Measurements from ENCODE around the gene PTPRE. TPM values are rescaled to one million over a fixed set of nuclear protein-coding genes. Genes with fewer than 3 reads are reported as not detected.
A peak's percentile ranks its signal among the peaks of the same experiment; 100 is the strongest.

PTPRE gene
- total RNA-seq, 3 donors from 2014 or later, result 11.8 to 42.9 (median 25.6) TPM

- intact Hi-C loops (cut with DNase I; ENCODE audit: low total_unique reads), result no loop called here
- H3K4me1 ChIP-seq, result no peaks in the 10 kb centered on the region
- H3K27me3 ChIP-seq, result no peaks in the 10 kb centered on the region
- no peak for DNase-seq (ENCODE audit: low spot score in 2 of 2)
- no peak overlapping the region for H3K27ac ChIP-seq
- H3K36me3 ChIP-seq, result no peaks in the 10 kb centered on the region
- H3K4me3 ChIP-seq, result no peak overlapping the region
- TF ChIP-seq POLR2AphosphoS5 (IDR thresholded peaks at IDR 0.05), result no peak
- no peak for TF ChIP-seq CTCF (IDR thresholded peaks at IDR 0.05)
- no peak for TF ChIP-seq POLR2A (IDR thresholded peaks at IDR 0.05)
- H3K9me3 ChIP-seq, result no peaks in the 10 kb centered on the region
Observed at GRCh38 chr10:127915324-127915723, 8.4 kb downstream of the PTPRE start.

DNA sequence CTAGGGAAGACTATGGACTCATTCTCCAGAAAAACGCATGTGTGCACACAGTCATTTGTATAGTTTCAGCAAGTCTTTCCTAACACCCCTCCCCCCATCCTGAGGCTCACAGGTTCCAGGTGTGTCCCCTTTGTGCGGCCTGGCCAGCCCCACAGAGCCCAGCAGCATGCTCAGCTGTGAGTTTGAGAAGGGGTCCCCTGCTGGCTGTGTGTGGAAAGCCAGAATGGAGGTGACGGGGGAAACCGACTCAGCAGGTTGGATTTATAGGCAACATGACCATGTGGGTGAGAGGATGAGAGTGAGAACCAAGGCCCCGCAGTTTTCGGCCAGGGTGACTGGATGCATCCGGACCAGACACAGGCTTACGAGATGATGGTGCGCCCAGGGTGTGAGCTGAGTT is 9.9 kb downstream of the PTPRE start:
- no peak for TF ChIP-seq POLR2A (IDR thresholded peaks at IDR 0.05)
- no peak for TF ChIP-seq CTCF (IDR thresholded peaks at IDR 0.05)
- TF ChIP-seq POLR2AphosphoS5 (IDR thresholded peaks at IDR 0.05), result no peak
- H3K4me3 ChIP-seq, result no peak overlapping the region
- H3K36me3 ChIP-seq, result no peaks in the 10 kb centered on the region
- H3K27ac ChIP-seq, result no peak overlapping the region
- no peak for DNase-seq (ENCODE audit: low spot score in 2 of 2)
- H3K4me1 ChIP-seq, result peaks cover 0 to 4% of the 10 kb centered on the region in 2 donors
- intact Hi-C loops (cut with DNase I; ENCODE audit: low total_unique reads), result no loop called here
- no peaks in the 10 kb centered on the region for H3K9me3 ChIP-seq
- H3K27me3 ChIP-seq, result no peaks in the 10 kb centered on the region

GRCh38 chr10:127918572-127918971 is 11.7 kb downstream of the PTPRE start:
- peaks cover 0 to 4% of the 10 kb centered on the region in 2 donors for H3K4me1 ChIP-seq
- H3K9me3 ChIP-seq, result no peaks in the 10 kb centered on the region
- H3K27me3 ChIP-seq, result no peaks in the 10 kb centered on the region
- intact Hi-C loops (cut with DNase I; ENCODE audit: low total_unique reads), result no loop called here
- H3K27ac ChIP-seq, result no peak overlapping the region
- TF ChIP-seq POLR2A (IDR thresholded peaks at IDR 0.05) (no peak), CTCF (IDR thresholded peaks at IDR 0.05) (no peak), POLR2AphosphoS5 (IDR thresholded peaks at IDR 0.05) (no peak)
- H3K4me3 ChIP-seq, result no peak overlapping the region
- DNase-seq (ENCODE audit: low spot score in 2 of 2), result no peak
- H3K36me3 ChIP-seq, result no peaks in the 10 kb centered on the region

GRCh38 chr10:127919418-127920271 is 12.7 kb downstream of the PTPRE start:
- H3K27ac ChIP-seq, result peak overlapping the region in 1 of 2 donors; percentile 79
- H3K4me3 ChIP-seq, result no peak overlapping the region
- no peaks in the 10 kb centered on the region for H3K27me3 ChIP-seq
- H3K36me3 ChIP-seq, result no peaks in the 10 kb centered on the region
- intact Hi-C loops (cut with DNase I; ENCODE audit: low total_unique reads), result no loop called here
- H3K4me1 ChIP-seq, result peaks cover 0 to 4% of the 10 kb centered on the region in 2 donors
- no peak for DNase-seq (ENCODE audit: low spot score in 2 of 2)
- H3K9me3 ChIP-seq, result no peaks in the 10 kb centered on the region
- no peak for TF ChIP-seq POLR2A (IDR thresholded peaks at IDR 0.05)
- TF ChIP-seq CTCF (IDR thresholded peaks at IDR 0.05), result no peak
- TF ChIP-seq POLR2AphosphoS5 (IDR thresholded peaks at IDR 0.05), result no peak

DNA sequence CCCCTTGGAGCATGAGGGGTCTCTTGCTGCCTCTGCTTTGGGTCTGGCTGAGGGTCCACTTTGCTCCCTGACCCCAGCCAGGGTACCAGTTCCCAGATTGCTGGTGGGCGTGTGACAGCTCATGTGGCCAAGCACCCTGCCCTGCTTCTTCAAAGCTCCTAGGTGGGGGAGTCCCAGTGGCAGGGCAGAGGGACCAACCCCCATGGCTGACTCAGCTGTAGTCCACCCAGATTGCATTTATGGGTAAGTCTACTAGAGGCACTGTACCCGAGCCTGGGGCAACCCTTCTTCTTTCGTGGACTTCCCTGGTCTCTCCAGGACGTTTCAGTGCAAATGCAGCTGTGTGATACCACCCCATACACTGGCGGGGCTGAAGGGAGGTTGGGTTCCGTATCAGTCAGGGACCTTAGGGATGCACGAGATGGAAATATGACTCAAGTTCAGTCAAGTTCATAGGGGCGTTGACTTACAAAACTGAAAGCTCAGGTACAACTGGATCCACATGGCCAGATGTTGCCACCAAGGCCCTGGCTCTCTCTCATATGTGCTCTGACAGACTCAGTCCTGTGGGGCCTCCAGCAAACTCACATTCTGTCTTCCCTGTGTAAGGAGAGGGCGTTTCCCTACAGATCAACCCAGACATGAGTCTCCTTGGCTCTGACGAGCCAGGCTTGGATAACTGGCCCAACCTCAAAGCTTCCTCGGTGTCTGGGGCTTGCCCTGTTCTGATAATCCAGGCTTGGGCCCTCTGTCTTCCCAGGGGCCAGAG is 13.6 kb downstream of the PTPRE start:
- no peak for DNase-seq (ENCODE audit: low spot score in 2 of 2)
- intact Hi-C loops (cut with DNase I; ENCODE audit: low total_unique reads), result no loop called here
- no peaks in the 10 kb centered on the region for H3K27me3 ChIP-seq
- peaks cover 0 to 4% of the 10 kb centered on the region in 2 donors for H3K4me1 ChIP-seq
- TF ChIP-seq POLR2A (IDR thresholded peaks at IDR 0.05) (no peak), CTCF (IDR thresholded peaks at IDR 0.05) (no peak), POLR2AphosphoS5 (IDR thresholded peaks at IDR 0.05) (no peak)
- H3K4me3 ChIP-seq, result no peak overlapping the region
- H3K9me3 ChIP-seq, result no peaks in the 10 kb centered on the region
- H3K27ac ChIP-seq, result peak overlapping the region in 1 of 2 donors; percentile 79
- no peaks in the 10 kb centered on the region for H3K36me3 ChIP-seq

All from breast epithelium (tissue), 4 donors.